NOMO-1 treated with dmso at 0.1 percent for 144 hours (cell line): ENCODE measurements around the gene DCAF8.

Experiments
- DNase-seq: peaks from one replicate; lab custom pipeline; 2025; ENCODE audit not compliant: unreplicated experiment; lab: John Stamatoyannopoulos, UW

Gene DCAF8

GRCh38 chr1:160171980-160172379, 90.4 kb downstream of the DCAF8 start:
- DNase-seq = no peak

- DNase-seq = no peak
Observed at GRCh38 chr1:160171354-160171753, 91.0 kb downstream of the DCAF8 start.

- DNase-seq = no peak
Observed at GRCh38 chr1:160169553-160170399, 92.6 kb downstream of the DCAF8 start.

GRCh38 chr1:160168609-160169369, 93.6 kb downstream of the DCAF8 start:
- DNase-seq = no peak

- DNase-seq = no peak
Observed at GRCh38 chr1:160168016-160168415, 94.3 kb downstream of the DCAF8 start.

- DNase-seq = no peak
Observed at GRCh38 chr1:160167580-160167979, 94.8 kb downstream of the DCAF8 start.

GRCh38 chr1:160167056-160167455, 95.3 kb downstream of the DCAF8 start:
- DNase-seq = no peak

- DNase-seq = peak; percentile 19
Observed at GRCh38 chr1:160166166-160166868, 96.0 kb downstream of the DCAF8 start.
